Measurements from ENCODE around the gene ZNF343.

Gene ZNF343

DNA sequence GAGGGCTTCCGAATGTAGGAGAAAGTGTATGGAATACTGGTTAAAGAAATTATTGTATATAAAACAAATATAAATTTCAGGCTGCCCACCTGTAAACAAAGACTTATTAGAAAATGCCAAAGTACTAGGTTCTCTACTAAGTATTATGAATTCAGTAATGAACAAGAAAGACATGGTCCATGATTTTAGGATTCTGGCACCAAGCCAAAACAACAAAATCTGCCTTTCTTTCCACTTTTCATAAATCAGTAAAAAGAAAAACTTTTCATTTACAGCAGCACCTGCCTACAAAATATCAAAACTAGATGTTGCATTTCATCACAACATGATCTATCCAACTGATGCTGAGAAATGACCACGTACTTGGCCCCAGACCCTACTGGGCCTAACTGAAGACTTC is 23.6 kb downstream of the ZNF343 start:
- TF ChIP-seq SUZ12 (IDR thresholded peaks at IDR 0.05; ENCODE audit: extremely low read depth, insufficient read depth, insufficient read length) (no peak), ZNF274 (IDR thresholded peaks at IDR 0.05; ENCODE audit: low read depth, low read length) (no peak), YY1 (IDR thresholded peaks at IDR 0.05; ENCODE audit: insufficient read depth, insufficient read length) (no peak)
- Histone ChIP-seq H3K27me3 (ENCODE audit: insufficient read depth, insufficient read length) (no peaks in the 10 kb centered on the region), H3K4me3 (ENCODE audit: insufficient read length, low read depth) (no peak overlapping the region), H3K4me1 (ENCODE audit: insufficient read depth, insufficient read length) (no peaks in the 10 kb centered on the region), H3K36me3 (ENCODE audit: insufficient read depth, insufficient read length, low read length) (peaks cover 26% of the 10 kb centered on the region), H3K9ac (ENCODE audit: insufficient read length, low read depth) (no peak overlapping the region), H3K9me3 (ENCODE audit: insufficient read depth, low read length) (peaks cover 9% of the 10 kb centered on the region; the same call in 1 of the 2 replicates)
- DNase-seq (ENCODE audit: low read depth, low spot score) = no peak

DNA sequence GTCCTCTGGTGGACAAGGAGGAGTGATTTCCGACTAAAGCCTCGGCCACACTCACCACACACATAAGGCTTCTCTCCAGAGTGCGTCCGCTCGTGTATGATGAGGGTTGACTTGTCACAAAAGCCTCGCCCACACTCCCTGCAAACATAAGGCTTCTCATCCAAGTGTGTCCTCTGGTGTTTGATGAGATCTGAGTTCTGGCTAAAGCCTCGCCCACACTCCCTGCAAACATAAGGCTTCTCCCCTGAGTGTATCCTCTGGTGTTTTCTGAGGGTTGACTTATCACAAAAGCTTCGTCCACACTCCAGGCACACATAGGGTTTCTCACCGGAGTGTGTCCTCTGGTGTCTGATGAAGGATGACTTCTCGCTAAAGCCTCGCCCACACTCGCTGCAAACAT is 25.2 kb downstream of the ZNF343 start:
- Histone ChIP-seq H3K36me3 (ENCODE audit: insufficient read depth, insufficient read length, low read length) (peaks cover 26% of the 10 kb centered on the region), H3K4me3 (ENCODE audit: insufficient read length, low read depth) (no peak overlapping the region), H3K9me3 (ENCODE audit: insufficient read depth, low read length) (peaks cover 9% of the 10 kb centered on the region; the same call in 1 of the 2 replicates), H3K4me1 (ENCODE audit: insufficient read depth, insufficient read length) (no peaks in the 10 kb centered on the region), H3K27me3 (ENCODE audit: insufficient read depth, insufficient read length) (no peaks in the 10 kb centered on the region), H3K9ac (ENCODE audit: insufficient read length, low read depth) (no peak overlapping the region)
- TF ChIP-seq ZNF274 (IDR thresholded peaks at IDR 0.05; ENCODE audit: low read depth, low read length) = no peak
- no peak for TF ChIP-seq YY1 (IDR thresholded peaks at IDR 0.05; ENCODE audit: insufficient read depth, insufficient read length)
- no peak for TF ChIP-seq SUZ12 (IDR thresholded peaks at IDR 0.05; ENCODE audit: extremely low read depth, insufficient read depth, insufficient read length)
- no peak for DNase-seq (ENCODE audit: low read depth, low spot score)

DNA sequence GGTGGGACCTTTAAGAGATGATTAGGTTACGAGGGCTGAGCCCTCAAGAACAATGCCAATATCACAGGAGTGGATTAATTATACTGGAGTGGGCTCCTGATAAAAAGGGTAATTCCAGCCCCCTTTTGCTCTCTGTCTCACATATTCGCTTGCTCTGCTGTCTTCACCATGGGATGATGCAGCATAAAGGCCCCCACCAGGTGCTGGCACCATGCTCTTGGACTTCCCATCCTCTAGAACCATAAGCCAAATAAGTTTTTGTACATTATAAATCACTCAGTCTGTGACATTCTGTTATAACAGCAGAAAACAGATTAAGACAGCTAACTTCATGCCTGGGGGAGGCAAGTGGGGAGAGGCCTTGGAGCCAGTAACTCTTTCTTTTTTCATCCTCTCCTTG is 28.3 kb downstream of the ZNF343 start:
- Histone ChIP-seq H3K9me3 (ENCODE audit: insufficient read depth, low read length) (peaks cover 9% of the 10 kb centered on the region; the same call in 1 of the 2 replicates), H3K36me3 (ENCODE audit: insufficient read depth, insufficient read length, low read length) (peaks cover 23% of the 10 kb centered on the region), H3K4me3 (ENCODE audit: insufficient read length, low read depth) (no peak overlapping the region), H3K9ac (ENCODE audit: insufficient read length, low read depth) (no peak overlapping the region), H3K27me3 (ENCODE audit: insufficient read depth, insufficient read length) (no peaks in the 10 kb centered on the region), H3K4me1 (ENCODE audit: insufficient read depth, insufficient read length) (peaks cover 2% of the 10 kb centered on the region)
- no peak for TF ChIP-seq SUZ12 (IDR thresholded peaks at IDR 0.05; ENCODE audit: extremely low read depth, insufficient read depth, insufficient read length)
- no peak for TF ChIP-seq ZNF274 (IDR thresholded peaks at IDR 0.05; ENCODE audit: low read depth, low read length)
- TF ChIP-seq YY1 (IDR thresholded peaks at IDR 0.05; ENCODE audit: insufficient read depth, insufficient read length) = no peak
- no peak for DNase-seq (ENCODE audit: low read depth, low spot score)

DNA sequence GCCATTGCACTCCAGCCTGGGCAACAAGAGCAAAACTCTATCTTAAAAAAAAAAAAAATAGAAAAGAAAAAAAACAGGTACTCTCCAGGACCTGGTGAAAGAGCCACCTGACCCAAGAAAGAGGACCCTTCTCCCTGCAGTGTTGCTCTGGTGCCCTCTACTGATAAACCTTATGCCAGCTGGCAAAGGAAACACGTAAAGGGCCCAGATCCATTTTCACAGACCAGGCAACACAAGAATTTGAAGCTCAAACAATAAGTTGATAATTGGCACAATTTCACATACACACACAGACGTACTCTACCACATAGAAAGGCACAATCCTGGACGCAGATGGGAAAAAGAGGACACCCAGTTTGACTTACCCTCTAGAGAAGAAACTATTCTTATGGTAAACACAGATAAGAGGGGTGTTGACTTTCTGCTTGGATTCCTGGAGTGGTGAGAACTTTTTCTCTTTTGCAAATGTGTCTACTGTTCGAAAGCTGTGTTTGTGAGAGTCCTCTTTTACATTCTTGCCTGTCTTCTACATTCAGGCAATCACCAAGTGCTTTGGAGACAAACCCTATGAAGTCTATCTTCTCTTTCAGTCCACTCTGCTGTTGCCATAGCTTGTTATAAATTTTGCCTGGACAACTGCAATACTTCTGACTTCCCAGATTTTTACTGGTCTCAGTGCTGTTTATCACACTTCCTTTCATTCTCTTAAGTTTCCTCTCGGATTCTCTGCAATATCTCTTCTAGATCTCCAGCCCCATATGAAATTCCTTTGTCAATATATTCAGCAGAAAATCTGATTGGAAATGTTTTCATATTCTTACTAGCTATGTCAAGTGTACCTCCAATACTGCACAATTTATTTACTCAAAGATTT is 31.7 kb downstream of the ZNF343 start:
- H3K36me3 ChIP-seq (ENCODE audit: insufficient read depth, insufficient read length, low read length) = no peaks in the 10 kb centered on the region

DNA sequence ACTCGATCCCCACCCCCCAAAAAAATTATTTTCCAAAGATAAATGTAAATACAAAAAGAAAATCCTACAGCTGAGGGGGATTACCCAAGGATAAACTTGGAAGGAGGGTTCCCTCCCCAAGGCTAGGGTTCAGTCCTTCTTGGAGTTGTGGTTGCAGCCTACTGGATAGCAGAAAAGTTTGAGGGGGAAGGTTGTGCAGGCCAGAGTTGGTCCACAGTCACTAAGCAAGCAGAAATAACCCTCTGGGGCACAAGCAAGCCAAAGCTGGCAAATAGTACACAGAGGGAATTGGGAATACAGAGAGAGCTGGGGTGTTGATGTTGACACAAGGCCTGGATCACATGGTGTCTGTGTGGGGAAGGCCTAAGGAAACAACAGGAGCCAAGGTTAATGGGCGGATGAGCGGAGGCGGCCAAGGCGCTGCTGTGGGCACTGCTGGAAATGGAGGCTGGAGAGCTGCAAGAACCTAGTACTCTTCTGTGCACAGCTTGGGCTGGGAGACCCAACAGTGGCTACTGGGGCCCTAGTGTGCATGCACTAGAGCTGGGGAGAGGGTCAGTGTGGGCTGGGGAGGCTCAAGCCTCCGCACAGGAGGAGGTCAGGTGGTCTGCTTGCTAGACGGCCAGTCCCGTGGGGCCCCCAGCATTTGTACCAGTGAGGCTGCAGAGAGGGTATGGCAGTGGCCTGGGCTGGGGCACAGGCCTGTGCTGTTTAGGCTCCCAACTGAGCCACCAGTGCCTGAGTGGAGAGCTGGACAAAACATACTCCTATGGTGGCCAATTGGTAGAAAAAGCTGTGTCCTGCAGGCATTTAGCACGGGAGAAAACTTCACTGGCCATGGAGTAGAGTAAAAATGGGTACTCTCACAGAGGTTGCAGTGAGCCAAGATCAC is 32.6 kb downstream of the ZNF343 start:
- no peak for DNase-seq (ENCODE audit: low read depth, low spot score)
- Histone ChIP-seq H3K9me3 (ENCODE audit: insufficient read depth, low read length) (peaks cover 9% of the 10 kb centered on the region; the same call in 1 of the 2 replicates), H3K9ac (ENCODE audit: insufficient read length, low read depth) (no peak overlapping the region), H3K36me3 (ENCODE audit: insufficient read depth, insufficient read length, low read length) (no peaks in the 10 kb centered on the region), H3K27me3 (ENCODE audit: insufficient read depth, insufficient read length) (no peaks in the 10 kb centered on the region), H3K4me1 (ENCODE audit: insufficient read depth, insufficient read length) (peaks cover 2% of the 10 kb centered on the region), H3K4me3 (ENCODE audit: insufficient read length, low read depth) (no peak overlapping the region)
- TF ChIP-seq ZNF274 (IDR thresholded peaks at IDR 0.05; ENCODE audit: low read depth, low read length) (no peak), SUZ12 (IDR thresholded peaks at IDR 0.05; ENCODE audit: extremely low read depth, insufficient read depth, insufficient read length) (no peak), YY1 (IDR thresholded peaks at IDR 0.05; ENCODE audit: insufficient read depth, insufficient read length) (no peak)

More for the DNA sequence above, 31.7 kb downstream of the ZNF343 start:
- Histone ChIP-seq H3K27me3 (ENCODE audit: insufficient read depth, insufficient read length) (no peaks in the 10 kb centered on the region), H3K4me1 (ENCODE audit: insufficient read depth, insufficient read length) (peaks cover 2% of the 10 kb centered on the region), H3K9me3 (ENCODE audit: insufficient read depth, low read length) (peaks cover 9% of the 10 kb centered on the region; the same call in 1 of the 2 replicates), H3K9ac (ENCODE audit: insufficient read length, low read depth) (no peak overlapping the region), H3K4me3 (ENCODE audit: insufficient read length, low read depth) (no peak overlapping the region)
- TF ChIP-seq SUZ12 (IDR thresholded peaks at IDR 0.05; ENCODE audit: extremely low read depth, insufficient read depth, insufficient read length) (no peak), YY1 (IDR thresholded peaks at IDR 0.05; ENCODE audit: insufficient read depth, insufficient read length) (no peak), ZNF274 (IDR thresholded peaks at IDR 0.05; ENCODE audit: low read depth, low read length) (no peak)
- no peak for DNase-seq (ENCODE audit: low read depth, low spot score)

DNA sequence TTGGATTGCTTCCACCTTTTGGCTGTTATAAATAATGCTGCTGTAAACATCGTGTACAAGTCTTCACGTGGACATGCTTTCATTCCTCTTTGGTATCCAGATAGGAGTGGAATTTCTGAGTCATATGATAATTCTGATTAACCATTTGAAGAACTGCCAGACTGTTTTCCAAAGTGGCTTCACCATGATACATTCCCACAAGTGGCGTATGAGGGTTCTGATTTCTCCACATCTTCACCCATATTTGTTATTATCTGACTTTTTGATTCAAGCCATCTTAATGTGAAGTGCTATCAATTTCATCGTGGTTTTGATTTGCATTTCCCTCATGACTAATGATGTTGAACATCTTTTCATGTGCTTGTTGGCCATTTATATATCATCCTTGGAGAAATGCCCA is 35.2 kb downstream of the ZNF343 start:
- Histone ChIP-seq H3K36me3 (ENCODE audit: insufficient read depth, insufficient read length, low read length) (peaks cover 11% of the 10 kb centered on the region), H3K9ac (ENCODE audit: insufficient read length, low read depth) (no peak overlapping the region), H3K4me1 (ENCODE audit: insufficient read depth, insufficient read length) (peaks cover 5% of the 10 kb centered on the region), H3K27me3 (ENCODE audit: insufficient read depth, insufficient read length) (no peaks in the 10 kb centered on the region), H3K4me3 (ENCODE audit: insufficient read length, low read depth) (no peak overlapping the region), H3K9me3 (ENCODE audit: insufficient read depth, low read length) (no peaks in the 10 kb centered on the region)
- DNase-seq (ENCODE audit: low read depth, low spot score) = no peak
- TF ChIP-seq SUZ12 (IDR thresholded peaks at IDR 0.05; ENCODE audit: extremely low read depth, insufficient read depth, insufficient read length) = no peak
- TF ChIP-seq ZNF274 (IDR thresholded peaks at IDR 0.05; ENCODE audit: low read depth, low read length) = no peak
- no peak for TF ChIP-seq YY1 (IDR thresholded peaks at IDR 0.05; ENCODE audit: insufficient read depth, insufficient read length)

Measured in NT2/D1 (cell line).